Jurkat, Clone E6-1 (cell line): Measurements from ENCODE around the gene CLIC1.
A peak's percentile ranks its signal among the peaks of the same experiment; 100 is the strongest.

ENCODE experiments used
- DNase-seq: peaks from one replicate; pipeline ENCODE4 v3.0.0-alpha.2; 2011; ENCODE audit warnings: low read depth, low spot score
- H3K4me3 ChIP-seq: 2 replicates; pipeline ENCODE4 v1.5.1; 2011; ENCODE audit warnings: mild to moderate bottlenecking, low read length, control low read depth, moderate library complexity

The CLIC1 gene

DNA sequence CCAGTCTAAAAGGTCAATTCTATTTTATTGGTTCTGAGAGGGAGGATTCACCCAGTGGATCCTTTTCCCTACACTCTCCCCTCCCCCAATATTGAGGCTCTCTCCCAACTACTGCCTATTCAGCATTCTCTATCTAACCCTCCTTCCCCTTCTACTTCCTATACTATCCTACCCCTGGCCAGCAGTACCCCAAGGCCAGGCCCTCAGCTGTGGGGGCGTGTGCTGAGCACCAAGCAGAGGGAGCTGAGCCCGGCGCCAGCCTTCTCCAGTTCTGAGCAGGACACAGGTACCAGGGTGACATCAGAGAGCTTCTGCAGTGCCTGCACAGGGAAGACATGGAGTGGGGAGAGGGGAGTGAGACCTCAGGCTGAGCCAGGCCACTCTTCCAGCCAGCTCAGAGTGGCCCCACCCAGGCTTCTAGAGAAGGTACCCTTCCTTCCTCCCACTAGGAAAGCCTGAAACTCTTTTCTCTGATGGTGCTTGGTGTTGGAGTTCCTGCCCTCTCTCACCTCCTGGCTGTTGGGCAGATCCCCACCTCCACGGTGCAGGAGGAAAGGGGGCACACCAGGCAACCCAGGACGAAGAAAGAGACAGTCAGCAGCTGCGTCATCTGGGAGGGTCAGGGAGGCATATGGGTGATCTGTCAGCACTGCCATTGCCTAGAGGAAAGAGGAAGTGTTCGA lies 9.2 kb downstream of the CLIC1 start:
- no peak overlapping the region for H3K4me3 ChIP-seq
- no peak for DNase-seq

DNA sequence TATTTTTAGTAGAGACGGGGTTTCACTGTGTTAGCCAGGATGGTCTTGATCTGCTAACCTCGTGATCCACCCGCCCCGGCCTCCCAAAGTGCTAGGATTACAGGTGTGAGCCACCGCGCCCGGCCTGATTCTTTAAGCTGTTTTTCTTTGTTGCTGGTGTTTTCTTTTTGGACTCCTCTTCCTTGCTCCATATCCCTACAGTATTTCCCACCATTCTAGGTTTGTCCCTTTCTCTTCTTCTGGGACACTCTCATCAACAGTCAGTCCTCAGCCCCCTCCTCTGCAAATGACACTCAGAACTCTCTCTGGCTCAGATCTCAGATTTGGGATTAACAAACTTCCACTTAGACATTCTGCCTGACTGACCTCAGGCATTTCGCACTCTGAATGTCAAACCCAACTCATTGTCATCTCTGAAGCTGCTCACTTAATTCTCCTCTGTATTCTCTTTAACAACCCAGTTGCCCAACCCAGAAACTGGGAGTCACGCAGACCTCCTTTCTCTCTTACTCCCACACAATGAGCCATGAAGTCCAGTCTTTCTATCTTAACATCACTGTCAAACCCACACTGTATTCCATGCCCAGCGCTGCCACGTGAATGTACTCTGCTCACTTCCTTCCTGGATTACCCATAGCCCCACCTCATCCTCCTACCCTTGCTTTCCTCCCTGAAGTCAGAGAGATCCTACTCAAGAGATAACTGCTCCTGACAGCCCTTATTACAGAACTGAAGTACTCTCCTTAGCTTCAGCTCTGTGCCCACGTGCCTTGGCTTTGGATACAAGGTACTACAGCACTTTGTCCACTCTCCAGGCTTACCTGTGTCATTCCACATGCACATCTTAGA lies 10.6 kb downstream of the CLIC1 start:
- DNase-seq, result no peak
- H3K4me3 ChIP-seq, result no peak overlapping the region

DNA sequence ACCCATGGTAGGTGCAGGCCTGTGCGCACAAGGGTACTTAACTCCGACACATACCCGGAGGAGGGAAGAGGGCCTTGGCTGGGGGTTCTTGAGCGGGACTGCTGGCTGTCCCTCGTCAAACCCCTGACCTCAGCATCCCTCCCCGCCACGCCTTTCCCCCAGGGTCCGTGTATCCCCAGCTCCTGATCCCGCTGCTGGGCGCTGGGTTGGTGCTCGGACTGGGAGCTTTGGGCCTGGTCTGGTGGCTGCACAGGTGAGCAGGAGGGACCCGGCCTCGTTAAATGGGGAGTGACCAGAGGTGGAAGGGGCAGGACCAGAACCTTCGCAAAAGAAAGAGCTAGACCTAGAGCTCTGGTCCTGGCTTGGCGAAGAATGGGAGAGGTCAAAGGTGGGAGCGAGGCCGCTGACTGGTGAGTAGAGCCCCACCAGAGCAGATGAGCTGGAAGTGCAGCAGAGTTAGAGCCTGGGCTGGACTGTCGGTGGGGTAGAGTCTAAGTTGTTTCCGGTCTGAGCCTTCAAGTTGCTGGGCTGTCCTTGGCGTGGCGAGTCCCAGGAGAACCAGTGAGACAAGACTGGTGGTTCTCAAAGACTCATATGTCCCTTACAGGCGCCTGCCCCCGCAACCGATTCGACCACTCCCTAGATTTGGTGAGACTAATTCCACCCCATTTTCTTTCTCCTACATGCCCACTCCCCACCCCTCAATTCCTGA lies 12.2 kb downstream of the CLIC1 start:
- H3K4me3 ChIP-seq, result no peak overlapping the region
- no peak for DNase-seq

DNA sequence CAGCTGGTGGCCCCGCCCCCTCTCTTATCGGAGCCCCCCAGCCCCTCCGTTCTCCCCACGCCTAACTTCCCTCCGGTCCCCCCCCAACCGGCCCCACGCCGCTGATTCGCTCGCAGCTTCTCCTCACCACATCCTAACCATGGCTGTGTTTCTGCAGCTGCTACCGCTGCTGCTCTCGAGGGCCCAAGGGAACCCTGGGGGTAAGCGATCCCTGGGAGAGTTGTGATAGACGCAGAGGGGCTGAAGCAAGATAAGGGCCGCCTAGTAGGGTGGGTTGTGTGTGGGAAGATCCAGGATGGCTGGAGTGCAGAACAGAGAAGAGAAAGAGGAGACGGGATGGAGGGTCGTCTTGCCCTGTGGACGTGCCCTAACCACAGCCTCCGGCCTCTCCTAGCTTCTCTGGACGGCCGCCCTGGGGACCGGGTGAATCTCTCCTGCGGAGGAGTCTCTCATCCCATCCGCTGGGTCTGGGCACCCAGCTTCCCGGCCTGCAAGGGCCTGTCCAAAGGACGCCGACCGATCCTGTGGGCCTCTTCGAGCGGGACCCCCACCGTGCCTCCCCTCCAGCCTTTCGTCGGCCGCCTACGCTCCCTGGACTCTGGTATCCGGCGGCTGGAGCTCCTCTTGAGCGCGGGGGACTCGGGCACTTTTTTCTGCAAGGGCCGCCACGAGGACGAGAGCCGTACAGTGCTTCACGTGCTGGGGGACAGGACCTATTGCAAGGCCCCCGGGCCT lies 12.9 kb downstream of the CLIC1 start, which contains the start of gene MPIG6B:
TSS of gene MPIG6B (plus strand) at position 129 of the 735 bp plus-strand sequence. CDS start at position 140, 11 bp downstream.
- peak; percentile 72 for DNase-seq
- H3K4me3 ChIP-seq, result no peak within 1 kb of the TSS

DNA sequence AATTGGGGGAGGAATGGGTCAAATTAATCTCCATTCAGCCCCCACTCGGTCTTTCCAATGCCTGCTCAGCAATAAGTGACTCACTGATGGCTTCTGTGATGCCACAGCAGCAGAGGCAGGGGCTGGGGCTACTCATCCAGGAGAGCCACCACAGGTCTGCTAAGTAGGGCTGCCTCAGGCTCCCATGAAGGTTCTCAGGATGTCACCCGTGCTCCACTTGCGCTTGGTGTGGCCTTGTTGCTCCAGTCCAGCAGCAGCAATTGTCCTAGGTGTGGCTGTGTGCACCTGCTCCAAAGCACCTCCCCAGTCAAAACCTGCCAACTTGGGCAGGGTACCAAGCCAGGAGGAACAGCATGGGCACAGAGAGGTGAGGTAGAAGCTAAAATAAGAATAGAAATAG lies 14.2 kb downstream of the CLIC1 start:
- DNase-seq, result no peak
- H3K4me3 ChIP-seq, result no peak overlapping the region

DNA sequence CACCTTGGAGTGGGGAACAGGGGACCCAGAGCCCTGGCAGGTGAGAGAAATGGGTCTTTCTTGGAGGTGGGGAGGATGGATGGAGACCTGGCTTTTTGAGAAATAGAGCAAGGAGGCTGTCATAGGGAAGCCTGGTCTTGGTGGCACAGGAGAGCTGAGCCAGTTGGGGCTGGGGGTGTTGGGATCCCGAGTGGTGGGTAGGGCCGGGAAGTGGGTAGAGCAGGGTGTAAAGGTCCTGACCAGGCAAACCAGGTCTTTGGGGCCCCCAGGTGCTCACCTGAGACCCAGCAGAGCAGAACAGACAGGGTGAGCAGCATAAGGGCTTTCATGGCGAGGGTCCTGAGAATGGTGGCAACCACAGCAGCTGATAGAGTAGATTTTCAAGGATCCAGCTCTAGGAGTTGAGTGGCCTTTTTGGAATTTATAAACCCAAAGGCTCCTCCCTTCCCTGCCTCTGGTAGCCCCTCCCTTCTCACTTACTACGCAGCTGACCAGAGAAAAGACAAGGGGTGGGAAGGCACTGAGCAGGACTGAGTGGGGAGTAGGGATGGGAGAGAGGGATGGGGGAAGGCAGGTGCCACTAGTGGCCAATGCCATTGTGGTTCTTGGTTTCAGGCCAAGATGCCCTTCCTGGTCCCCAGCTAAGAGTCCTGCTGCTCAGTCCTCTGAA lies 14.8 kb downstream of the CLIC1 start, which contains the start of gene LY6G6C:
TSS of gene LY6G6C (minus strand) at position 396 of the 670 bp plus-strand sequence. CDS start at position 329, 67 bp downstream.
- H3K4me3 ChIP-seq, result no peak within 1 kb of the TSS
- no peak for DNase-seq

DNA sequence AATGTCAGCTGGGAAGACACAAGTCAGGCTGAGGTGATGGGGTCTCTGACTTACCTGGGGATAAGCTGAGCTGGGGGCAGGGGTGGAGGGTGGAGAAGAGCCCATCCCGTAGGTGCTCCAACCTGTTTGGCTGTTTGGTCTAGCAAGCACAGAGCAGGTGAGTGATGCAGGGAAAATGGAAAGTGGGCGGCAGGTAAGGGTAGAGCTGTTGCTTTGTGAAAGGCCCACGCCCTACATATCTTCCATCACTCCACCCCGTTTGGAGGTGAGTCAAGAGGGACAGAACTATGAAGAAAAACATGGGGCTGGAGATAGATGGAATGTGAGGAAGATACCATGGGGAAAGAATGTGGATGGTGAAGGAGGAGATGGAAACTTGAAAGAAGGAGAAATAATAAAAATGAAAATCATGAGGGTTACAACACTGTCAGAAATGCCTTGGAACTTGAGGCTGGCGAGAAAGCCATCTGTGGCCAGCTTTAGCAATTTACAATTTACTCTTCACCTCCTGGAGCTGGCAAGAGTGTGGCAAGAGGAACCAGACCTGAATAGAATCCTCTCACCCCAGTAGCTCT lies 16.0 kb downstream of the CLIC1 start:
- no peak overlapping the region for H3K4me3 ChIP-seq
- no peak for DNase-seq

DNA sequence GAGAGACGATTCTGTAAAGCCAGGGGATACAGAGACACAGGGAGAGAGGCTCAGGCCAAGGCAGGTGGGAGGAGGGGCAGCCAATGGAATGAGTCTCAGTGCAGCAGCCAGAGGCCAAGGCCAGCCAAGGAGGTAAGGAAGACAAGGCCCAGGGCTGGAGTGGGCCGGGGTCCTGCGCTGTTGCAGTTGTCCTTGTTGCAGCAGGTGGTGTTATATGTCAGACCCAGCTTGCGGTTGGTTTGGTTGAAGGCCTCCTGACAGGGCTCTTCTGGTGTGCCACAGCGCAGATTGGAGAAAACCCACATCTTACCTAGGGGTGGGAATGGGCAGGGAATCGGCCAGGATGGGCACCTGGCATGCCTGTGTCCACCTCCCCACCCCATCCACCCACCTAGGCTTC lies 17.3 kb downstream of the CLIC1 start:
- no peak overlapping the region for H3K4me3 ChIP-seq
- DNase-seq, result no peak

DNA sequence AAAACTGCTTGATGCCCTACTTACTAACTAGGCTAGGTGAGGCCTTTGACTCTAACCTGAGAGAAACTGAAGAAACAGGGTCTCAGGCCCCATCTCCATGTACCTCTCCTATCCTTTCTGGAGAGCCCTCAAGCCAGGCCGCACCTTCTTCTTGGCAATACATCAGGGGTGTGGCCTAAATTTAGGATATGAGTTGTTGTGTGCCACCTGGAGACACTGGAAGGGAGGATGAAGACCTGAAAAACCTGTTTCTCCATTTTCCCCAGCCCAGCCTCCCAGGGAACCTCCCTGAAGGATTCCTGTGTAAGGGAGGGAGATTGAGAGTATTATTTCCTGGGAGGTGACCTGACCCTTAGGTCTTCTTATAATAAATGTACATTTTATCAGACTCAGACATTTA lies 18.1 kb downstream of the CLIC1 start:
- DNase-seq, result no peak
- no peak overlapping the region for H3K4me3 ChIP-seq

DNA sequence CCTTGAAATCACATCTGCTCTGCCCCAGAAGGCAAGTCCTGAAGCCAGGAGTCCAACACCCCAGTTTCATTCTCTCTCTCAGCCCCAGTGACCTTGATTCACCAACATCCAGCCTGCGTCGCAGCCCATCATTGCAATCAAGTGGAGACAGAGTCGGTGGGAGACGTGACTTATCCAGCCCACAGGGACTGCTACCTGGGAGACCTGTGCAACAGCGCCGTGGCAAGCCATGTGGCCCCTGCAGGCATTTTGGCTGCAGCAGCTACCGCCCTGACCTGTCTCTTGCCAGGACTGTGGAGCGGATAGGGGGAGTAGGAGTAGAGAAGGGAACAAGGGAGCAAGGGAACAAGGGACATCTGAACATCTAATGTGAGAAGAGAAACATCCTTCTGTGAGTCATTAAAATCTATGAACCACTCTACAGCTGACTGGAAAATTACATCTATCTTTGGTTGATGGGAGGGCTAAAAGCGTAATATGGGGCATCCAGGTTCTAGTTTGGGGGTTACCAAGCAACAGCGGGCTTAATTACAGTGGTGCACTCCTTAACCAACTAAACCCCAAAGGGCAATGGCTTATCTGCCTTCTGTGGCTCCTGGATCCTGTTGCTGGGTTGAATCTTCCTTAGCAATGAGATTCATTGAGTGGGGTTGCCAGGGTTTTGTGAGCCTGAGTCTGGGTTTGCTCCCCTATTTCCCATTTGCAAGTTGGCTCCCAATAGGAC lies 18.7 kb downstream of the CLIC1 start:
- no peak overlapping the region for H3K4me3 ChIP-seq
- no peak for DNase-seq

DNA sequence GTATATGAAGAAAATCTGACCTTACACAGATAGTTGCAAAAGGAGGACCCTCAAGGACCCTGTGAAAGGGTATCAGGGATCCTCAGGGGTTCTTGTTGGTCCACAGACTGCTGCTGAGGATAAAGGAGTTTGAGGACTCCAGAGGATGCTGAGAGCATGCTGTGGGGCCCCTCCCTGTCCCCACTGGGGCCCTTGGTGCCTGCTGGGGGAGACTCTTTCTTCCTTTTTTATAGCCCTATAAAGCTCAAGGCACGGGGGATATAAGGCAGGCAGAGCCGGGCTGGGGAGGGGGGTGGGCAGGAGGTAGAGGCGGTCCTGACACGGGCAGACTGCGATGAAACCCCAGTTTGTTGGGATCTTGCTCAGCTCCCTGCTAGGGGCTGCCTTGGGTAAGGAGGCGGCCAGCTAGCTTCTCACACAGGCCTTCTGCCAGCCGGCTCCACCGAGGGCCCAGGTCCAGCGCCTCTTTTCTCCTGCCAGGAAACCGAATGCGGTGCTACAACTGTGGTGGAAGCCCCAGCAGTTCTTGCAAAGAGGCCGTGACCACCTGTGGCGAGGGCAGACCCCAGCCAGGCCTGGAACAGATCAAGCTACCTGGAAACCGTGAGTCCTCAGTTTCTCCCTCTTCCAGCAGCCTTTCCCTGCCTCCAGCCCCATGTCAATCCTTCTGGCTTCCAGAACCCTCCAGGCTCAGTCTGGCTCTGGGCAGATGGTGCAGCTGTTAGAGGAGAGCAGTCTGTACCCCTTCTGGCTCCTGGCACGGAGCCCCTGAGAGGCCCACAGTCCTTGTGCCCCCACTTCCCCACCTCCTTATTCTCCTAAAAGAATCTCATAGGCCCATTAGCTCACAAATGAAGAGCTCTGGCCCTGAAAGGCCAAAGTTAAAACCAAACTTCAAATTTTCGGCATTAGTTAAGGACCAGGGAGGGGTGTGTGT lies 21.0 kb downstream of the CLIC1 start, which contains the start of gene LY6G6D:
TSS of gene LY6G6D (plus strand) at position 327 of the 937 bp plus-strand sequence. CDS start at position 335, 8 bp downstream.
- H3K4me3 ChIP-seq, result no peak within 1 kb of the TSS
- DNase-seq, result no peak

DNA sequence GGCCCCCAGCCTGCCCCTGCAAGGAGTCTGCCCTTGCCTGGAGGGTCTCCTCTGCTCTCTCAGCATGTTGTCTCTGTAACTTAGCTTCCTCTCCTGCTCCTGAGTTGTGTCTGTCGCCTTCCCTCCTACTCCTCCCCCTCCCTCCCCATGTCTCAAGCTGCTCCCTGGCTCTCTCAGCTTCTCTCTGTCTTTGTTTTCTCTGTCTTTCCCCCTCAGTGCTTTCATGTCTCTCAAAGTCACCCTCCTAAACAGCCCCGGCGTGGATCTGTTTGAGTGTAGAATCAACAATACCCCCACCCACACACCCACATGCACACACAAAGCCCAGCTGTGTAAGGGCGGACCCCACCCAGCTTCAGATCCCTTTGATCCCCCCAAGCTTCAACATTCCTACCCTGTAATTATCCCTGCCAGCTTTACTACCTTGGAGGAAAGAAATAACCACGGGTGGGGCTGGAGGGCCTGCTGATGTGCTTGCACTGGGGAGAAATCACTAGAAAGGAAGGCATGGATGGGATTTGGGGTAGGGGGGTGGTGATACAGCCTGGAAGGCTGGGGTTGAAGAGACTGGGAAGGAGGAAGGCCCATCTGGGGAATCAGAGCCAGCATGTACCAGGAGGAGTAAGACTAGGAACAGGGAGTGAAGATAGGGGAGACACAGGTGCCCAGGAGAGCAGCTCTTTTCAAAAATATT lies 22.2 kb downstream of the CLIC1 start:
- DNase-seq, result no peak
- H3K4me3 ChIP-seq, result no peak overlapping the region

DNA sequence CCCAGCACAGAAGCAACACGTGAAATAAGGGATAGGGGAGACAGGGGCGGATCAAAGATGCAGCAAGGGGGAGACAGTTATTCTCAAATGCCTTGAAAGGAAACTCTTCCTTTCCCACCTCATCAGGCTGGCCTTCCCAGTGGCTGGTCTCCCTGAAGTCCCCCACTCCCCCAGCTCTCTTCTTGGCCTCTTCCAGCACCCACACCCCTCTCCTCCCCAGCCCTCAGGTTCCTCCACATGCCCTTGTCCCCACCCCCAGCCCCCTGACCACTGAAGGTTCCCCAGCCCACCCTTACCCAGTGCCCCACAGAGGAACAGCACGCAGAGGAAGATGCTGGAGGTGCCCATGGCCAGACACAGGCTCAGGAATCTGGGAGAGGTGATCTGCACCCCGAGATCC lies 22.9 kb downstream of the CLIC1 start:
- DNase-seq, result no peak
- no peak overlapping the region for H3K4me3 ChIP-seq

DNA sequence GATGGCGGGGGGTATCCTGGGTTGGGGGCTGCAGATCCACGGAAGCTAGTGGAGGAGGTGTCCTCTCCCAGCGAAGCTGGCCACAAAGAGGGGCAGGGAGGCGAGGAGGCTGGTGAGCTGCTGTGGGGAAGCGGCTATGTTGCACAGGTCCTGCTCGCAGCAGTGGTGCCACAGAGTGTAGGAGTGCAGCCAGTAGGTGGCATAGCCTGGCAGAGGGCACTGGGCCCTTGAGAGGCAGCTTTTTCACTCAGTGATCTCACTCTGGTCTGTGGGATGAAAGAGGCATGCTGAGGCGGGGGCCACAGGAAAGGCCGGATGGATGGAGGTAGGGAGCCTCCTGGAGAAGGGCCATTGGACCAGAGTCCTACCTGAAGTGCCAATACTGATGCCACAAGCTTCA lies 24.0 kb downstream of the CLIC1 start:
- H3K4me3 ChIP-seq, result no peak overlapping the region
- peak; percentile 40 for DNase-seq

DNA sequence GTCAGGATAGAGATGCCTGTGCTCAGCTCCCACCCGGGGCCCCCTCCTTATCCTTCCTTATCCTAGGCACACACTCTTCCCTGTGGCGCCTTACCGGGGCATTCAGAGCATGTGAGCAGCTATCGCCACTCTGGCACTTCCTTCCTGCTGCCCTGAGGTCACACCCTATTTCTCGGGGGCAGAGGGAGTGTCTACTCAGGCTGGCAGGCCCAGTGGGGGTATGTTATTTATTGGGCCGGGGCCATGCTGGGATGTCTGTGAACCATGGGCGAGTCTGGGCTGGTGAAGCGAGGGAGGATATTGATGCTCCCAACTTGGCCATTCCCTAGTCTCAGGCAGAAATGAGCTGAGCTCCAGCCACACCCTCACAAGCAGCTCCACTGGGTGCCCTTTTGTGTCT lies 25.1 kb downstream of the CLIC1 start:
- no peak overlapping the region for H3K4me3 ChIP-seq
- no peak for DNase-seq
